GM13977 (cell line): ENCODE data around the gene TMEM200C.

Experiments used
- DNase-seq: peaks from one replicate; pipeline ENCODE4 v3.0.0; 2012; ENCODE audit warnings: low spot score
- CTCF ChIP-seq: IDR thresholded peaks from 2 replicates; pipeline ENCODE4 v1.5.1; 2012; ENCODE audit warnings: mild to moderate bottlenecking, control low read depth; ENCODE audit not compliant: insufficient read depth; ENCODE audit errors: extremely low read depth, missing control alignments
- in situ Hi-C: fragments of 300-500 bp; cut with MboI; formaldehyde crosslinking; loops from one replicate; pipeline ENCODE4 v1.12.0; 2022; ENCODE audit warnings: low sequenced_read_pairs, low pct_unique_long_range_greater_than_20kb, mixed read lengths, inconsistent platforms; ENCODE audit not compliant: unreplicated experiment

Gene TMEM200C

DNA sequence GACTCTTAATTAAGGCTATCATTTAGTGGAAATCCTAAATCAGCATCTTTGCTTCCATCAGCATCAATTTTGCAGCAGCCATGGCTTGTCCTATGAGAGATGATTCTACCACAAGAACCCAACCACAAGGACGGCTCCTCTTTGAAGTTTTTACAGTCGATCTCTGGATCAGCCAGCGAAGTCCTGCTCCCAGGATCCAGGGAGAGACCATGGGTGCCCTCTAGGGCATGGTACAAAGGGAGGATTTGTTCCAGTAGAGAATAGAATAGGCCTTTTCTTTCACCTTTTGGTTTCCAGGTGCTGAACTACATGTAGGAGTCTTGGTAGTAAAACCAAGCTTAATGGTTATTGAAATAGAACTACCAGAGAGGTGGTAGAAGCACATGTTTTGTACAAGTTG is 52.7 kb downstream of the TMEM200C start:
- TF ChIP-seq CTCF, result no peak
- no peak for DNase-seq
- in situ Hi-C loops, result loop anchor here (25.0 kb wide), 1 partner anchor 755 kb away; no protein-coding TSS in a partner anchor

DNA sequence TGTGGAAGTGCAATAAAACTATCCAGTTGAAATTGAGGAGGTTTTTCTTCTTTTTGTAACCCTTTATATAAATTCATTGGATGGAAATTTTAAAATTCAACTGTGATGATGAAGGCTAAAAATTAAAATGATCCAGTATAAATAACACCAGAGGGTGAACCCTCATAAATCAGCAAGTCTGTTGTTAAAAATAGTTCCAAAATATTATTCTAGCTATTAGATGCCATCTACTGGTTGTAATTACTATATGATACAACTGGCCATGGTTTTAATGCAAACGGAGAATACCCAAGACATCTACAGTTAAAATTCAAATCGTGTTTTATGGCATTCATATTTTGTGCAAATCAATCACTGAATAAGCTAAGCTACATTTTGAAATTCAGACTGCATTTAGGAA is 53.8 kb downstream of the TMEM200C start:
- no peak for DNase-seq
- in situ Hi-C loops, result loop anchor here (25.0 kb wide), 1 partner anchor 754 kb away; no protein-coding TSS in a partner anchor
- no peak for TF ChIP-seq CTCF

- in situ Hi-C loops, result loop anchor here (25.0 kb wide), 1 partner anchor 753 kb away; no protein-coding TSS in a partner anchor
Observed at GRCh38 chr18:5840547-5840946, 54.8 kb downstream of the TMEM200C start.

DNA sequence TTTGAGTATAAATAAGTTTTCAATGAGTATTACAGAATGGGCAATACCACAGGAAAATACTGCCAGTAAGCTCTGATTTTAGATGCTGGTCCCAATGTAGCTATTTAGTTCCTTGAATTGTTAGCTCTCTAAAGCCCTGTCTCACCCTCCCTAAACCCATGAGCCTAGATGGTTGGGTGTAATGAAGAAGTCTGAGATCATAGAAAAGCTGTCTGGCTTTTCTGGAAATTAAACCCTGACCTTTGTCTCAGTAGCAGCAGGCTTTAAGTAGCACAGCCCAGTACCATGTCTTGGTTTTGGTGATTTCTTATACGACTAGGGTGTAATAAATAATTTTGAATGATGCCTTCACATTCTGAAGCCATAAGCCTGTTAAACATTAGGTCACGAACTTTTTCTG is 55.3 kb downstream of the TMEM200C start:
- no peak for DNase-seq
- in situ Hi-C loops, result loop anchor here (25.0 kb wide), 1 partner anchor 753 kb away; no protein-coding TSS in a partner anchor
- no peak for TF ChIP-seq CTCF

More at GRCh38 chr18:5840547-5840946, 54.8 kb downstream of the TMEM200C start:
- TF ChIP-seq CTCF, result no peak
- no peak for DNase-seq

DNA sequence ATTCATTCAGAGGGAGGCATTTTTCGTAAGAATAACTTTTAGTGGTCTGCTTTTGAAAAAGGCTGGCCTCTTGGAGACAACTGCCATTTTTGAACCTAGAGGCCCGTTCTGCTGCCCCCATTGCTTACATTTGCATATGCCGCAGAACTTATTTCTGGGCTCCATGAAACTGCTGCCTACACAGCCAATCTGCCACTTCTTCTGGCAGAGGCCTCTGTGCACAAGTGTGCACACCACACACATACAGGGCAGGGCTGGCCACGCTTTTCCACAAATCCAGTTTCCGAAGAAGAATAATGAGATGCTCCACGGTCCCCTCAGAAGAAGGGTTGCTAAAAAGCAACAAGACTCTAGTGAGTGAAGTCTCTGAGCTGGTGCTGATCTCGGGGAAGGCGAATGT is 56.2 kb downstream of the TMEM200C start:
- TF ChIP-seq CTCF, result no peak
- DNase-seq, result no peak
- in situ Hi-C loops, result loop anchor here (25.0 kb wide), 1 partner anchor 752 kb away; no protein-coding TSS in a partner anchor
